ENCODE data around the gene GATAD2A. TPM values are rescaled to one million over a fixed set of nuclear protein-coding genes. Genes with fewer than 3 reads are reported as not detected.

Gene GATAD2A
- total RNA-seq, 1 experiment from 2014 or later = 96.7 TPM

DNA sequence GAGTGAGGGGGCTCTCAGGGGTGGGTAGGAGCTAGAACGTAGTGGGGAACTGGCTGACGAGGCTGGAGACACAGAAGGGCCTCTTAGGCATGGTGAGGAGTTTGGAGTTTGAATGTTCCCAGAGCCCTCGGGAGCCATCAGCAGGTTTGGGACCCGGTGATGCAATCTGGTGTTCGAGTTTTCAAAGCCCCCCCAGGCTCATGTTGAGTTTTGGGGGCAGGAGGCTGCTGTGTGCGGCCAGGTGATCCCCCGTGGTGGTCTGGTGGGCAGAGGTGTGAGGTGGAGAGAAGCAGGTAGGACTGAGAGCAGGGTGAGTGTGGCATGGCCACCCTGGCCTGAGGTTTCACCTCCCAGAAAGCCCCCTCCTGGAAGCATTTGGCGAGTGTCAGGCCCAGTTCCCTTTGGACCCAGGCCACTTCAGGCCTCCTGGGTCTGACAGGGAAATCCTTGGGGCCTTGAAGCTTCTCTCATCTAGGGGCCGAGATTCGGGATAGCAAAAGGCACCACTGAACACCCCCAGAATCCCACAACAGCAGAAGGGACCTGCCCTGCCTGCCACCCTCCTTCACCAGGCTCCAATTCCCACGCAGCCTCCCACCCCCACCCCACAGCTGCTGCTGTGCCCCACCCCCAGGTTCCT is 124.4 kb downstream of the GATAD2A start:
- no peak for DNase-seq (ENCODE audit: low spot score)

DNA sequence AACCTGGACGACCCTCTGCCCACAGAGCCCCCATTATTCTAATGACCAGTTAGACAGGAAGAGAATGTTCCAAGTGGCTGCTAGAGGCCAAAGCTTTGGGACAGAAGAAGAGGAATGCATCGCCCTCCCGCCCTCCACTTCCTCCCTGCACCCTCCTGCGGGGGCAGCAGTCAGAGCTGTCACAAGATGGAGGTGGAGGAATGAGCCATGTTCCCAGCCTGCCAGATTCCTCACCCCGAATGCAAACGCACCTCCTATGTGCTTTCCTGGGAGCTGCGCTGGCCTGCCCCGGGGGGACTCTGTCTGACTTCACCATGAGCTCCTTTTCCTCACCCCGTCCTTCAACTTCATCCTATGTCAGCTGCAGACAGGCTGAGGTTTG is 124.9 kb downstream of the GATAD2A start:
- DNase-seq (ENCODE audit: low spot score) = no peak

DNA sequence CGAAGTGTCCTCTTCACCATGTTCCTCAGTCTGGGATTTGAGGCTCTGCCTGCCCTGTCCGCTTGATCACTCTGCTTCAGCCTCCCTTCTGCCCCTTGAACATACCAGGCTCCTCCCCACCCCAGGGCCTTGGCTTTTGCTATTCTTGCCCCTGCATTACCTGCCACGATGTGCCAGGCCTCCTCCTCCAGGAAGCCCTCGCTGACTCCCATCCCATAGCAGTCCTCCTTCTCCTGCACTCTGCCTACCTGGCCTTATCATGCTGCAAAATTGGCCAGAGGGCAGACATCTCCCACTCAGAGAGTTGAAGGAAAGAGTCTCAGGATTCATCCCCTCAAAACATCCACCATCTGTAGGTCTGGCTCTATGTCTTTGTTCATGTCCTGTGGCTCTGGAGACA is 125.4 kb downstream of the GATAD2A start:
- no peak for DNase-seq (ENCODE audit: low spot score)

DNA sequence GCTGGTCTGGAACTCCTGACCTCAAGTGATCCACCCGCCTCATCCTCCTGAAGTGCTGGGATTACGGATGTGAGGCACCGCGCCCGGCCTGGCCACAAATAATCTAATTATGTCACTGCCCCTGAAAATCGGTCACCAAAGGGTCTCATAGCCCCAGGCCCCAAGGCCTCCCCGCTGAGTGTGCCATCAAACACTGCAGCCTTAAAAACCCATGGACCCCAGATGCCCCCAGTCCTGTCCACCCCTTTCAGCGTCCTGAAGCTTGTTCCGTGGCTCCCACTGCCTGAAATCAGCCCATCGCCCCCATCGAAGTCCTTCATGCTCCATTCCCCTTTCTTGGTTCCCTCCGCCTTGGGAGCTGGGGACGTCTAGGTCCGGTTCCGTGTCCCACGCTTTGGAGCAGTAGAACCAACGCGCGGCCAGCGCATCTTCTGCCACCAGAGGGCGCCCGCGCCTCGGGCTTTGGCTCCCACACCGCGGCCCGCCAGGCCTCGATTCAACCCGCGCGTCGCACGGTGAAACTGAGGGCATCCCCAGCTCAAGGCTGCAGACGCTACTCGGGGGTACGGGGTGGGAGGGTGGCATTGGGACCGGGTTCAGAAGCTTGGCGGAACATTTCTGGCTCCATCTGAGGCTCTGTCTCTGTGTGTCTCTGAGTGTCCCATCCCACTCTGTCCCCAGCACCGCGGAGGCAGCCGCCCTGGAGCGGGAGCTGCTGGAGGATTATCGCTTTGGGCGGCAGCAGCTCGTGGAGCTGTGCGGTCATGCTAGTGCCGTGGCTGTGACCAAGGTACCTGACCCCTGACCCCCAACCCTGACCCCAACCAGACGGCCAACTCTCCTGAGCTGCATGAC is 126.7 kb downstream of the GATAD2A start:
- peak; percentile 74 for DNase-seq (ENCODE audit: low spot score)

DNA sequence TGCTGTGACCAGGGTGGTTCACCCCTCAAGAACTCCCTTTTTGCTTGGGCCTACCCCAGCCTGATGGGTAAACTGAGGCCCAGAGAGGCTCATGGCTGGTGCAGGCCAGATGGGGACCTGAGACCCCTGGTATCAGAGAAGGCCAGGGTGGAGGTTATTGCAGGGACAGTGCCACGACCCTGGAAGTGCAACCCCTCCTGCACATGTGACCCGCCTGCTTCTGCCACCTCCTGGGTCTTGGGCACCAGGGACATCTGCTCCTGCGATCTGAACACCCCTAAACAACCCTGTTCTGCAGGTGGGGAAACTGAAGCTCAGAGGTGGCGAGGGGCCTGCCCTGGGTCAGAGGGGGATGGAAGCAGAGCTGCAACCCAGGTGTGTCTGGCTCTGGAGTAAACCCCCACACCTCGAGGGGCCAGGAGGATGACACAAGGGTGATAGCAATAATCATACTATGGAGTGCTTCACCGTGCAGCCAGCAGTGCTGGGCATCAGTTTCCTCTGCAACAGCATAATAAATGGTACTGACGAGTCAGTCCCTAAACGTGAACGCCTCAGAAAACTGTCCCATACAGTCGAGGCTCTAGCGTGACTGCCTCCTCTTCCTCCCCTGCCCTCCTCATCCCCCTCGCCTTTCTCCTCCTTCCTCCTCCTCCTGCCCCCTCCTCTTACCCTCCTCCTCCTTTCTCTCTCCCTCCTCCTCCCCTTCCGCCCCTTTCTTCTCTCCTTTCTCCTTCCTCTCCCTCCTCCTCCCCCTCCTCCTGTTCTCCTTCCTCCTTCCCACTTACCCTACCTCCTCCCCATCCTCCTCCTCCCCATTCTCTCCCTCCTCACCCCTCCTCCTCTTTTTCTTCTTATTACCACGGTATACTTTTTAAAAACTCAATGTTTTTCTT is 127.6 kb downstream of the GATAD2A start:
- no peak for DNase-seq (ENCODE audit: low spot score)

DNA sequence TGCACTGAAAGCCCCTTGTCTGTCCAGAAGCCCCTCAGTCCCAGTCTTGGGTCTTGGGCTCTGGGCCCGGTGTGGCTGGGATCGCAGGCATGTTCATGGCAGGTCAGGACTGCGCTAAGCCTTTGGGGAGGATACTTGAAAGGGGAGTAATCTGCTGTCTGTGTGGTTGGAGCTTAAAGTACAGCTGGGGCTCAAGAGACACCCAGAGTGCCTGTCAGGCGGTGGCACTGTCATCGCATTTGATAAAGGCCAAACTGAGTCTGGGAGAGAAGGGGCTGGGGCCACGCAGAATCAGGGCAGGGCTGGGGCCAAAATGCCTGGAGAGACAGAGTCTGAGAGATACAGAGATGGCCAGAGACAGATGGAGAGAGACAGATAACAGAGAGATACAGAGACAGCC is 128.4 kb downstream of the GATAD2A start:
- DNase-seq (ENCODE audit: low spot score) = no peak

DNA sequence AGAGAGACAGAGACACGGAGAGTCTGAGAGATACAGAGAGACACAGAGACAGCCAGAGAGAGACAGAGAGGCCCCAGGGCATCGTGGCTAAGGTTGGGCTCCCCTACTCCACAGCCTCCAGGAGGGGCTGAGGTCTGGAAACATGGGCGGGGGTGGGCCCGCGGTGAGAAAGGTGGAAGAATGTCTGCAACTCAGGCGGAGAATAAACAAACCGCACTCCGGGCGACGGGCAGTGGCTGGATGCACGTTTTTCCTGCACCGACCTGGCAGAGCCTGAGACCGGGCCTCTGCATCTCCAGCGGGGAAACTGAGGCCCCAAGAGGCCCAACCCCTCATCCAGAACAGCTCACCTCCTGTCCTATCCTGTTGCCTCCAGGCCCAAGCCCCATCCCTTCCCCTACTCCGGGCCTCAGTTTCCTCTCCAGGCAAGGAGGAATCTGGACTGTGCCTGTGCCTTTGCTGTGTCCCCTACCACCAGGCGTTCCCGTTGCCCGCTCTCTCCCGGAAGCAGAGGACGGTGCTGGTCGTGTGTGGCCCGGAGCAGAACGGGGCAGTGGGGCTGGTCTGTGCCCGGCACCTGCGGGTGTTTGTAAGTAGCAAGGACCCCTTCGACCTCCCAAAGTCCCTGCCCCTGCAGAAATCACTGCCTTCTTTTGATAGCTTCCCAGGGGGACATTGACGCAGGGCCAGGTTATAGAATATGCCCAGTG is 129.2 kb downstream of the GATAD2A start:
- DNase-seq (ENCODE audit: low spot score) = no peak

DNA sequence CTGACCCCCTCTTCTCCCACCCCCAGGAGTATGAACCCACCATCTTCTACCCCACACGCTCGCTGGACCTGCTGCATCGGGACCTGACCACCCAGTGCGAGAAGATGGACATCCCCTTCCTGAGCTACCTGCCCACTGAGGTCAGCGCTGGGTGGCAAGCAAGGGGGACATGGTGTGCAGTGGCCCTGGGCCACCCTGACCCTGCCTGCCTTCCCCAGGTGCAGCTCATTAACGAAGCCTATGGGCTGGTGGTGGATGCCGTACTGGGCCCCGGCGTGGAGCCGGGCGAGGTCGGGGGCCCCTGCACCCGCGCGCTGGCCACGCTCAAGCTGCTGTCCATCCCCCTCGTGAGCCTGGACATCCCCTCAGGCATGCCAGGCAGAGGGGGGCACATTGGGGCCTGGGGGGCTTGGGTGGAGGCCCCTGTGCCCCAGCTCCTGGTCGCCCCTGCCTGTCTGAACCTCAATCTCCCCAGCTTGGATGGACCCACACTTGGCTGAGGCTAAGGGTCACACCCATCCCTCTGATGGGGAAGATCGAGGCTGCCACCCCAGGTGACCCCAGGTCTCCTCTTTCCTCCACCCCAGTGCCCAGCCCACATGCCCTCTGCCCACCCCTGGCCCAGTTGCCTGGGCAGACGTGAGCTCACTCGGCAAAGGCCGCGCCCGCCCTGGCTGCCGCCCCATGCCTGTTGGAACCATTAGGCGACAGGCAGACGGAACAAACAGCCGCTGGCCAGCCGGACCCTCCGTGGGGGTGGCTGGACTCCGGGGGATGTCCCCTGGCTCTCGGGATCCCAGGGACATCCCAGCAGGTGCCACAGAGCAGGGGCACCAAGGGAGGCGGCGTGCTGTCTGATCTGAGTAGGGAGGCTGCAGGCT is 130.1 kb downstream of the GATAD2A start:
- no peak for DNase-seq (ENCODE audit: low spot score)

DNA sequence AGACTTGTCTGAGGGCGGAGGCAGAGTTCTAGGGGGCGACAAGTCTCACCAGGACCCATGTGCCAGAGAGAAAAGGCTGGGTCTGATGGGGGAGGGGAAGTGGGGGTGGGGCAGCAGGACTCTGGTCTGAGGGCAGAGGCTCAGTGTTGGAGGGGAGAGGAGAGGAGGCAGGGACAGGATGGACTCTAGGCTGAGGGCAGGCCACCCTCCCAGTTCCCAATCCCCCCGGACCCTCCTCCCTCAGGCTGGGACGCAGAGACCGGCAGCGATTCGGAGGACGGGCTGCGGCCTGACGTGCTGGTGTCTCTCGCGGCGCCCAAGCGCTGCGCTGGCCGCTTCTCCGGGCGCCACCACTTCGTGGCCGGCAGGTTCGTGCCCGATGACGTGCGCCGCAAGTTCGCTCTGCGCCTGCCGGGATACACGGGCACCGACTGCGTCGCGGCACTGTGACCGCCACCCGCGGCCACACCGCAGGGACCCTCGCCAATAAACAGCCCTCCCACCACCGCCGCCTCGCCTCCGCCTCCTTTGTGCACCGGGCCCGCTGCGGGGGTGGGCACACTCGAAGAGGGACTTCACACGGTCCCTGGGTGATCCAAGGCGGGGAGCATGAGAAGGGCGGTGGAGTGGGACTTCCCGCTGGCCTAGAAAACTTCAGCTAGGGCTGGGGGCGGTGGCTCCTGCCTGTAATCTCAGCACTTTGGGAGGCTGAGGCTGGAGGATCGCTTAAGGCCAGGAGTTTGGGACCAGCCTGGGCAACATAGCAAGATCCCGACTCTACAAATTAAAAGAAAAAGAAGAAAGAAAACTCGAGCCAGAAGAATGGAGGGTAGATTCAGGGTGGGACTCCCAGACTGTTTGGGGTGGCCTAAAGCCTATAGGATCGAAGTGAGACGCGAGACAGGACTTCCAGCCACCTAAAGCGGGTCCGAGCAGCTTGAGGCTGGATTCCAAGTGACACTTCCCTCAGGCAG is 131.9 kb downstream of the GATAD2A start:
- DNase-seq (ENCODE audit: low spot score) = no peak

DNA sequence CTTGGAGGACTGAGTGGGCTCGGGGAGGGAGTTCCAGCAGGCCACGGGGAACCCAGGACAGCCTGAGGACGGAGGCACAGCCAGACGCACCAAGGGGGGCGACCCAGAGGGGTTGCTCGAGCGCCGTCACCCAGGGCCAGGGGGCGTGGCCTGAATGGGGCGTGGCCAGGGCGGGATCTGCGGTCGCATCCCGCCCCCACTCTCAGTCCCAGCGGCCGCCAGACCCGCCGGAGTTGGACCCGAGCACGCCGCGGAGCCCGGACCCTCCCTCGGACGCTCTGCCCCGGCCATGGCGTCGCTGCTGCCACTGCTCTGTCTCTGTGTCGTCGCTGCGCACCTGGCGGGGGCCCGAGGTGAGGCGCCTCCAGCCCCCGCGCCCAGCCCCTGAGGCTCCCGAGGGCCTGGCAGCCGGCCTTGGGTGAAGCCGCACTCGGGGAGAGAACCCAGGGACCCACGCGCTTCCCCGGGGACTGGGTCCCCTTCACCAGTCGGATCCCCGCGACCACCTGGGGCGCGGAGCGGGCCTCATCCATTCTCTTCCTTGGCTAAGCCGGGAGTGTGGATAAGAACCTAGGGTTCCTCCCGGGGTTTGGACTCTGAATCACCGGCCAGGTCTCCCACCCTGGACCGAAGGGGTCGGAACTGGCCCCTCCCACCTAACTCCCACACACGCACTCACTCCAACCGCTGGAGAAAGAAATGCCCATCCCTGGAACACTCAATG is 132.7 kb downstream of the GATAD2A start, which contains the start of gene CILP2:
Gene CILP2 (plus strand): TSS at position 205 of the 724 bp plus-strand sequence. CDS start 85 bp downstream, at position 290.
- no peak for DNase-seq (ENCODE audit: low spot score)

DNA sequence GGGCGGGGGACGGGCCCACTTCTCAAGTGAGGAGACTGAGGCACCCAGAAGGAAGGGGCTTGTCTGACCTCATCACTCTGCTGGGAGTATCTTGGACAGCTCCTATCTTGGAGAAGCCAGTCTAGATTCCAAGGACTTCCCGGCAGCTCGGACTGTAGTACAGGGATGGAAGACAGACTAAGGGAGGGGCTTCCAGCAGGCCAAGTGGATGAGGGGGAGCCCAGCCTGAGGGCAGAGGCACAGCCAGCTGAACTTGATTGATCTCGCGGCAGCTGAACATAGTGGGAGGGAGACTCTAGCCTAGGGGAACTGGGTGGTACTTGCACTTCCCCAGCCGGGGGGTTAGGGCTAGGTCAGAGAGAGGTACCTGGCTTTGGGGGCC is 133.3 kb downstream of the GATAD2A start:
- DNase-seq (ENCODE audit: low spot score) = no peak

DNA sequence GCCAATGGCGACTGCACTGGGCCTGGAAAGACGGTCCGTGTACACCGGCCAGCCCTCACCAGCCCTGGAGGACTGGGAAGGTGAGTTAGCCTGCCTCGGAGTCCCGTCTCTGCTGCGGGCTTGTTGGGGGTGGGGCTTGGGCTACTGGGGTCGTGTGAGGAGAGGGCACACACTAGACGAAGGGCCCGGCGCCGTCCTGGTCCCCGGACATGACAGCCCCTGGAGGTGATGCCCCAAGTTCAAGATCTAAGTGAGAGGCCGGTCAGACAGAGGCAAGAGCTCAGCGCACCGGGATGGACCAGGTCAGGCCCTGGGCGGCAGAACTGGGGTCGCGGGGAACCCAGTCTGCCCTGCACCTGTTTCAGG is 134.2 kb downstream of the GATAD2A start:
- DNase-seq (ENCODE audit: low spot score) = no peak

DNA sequence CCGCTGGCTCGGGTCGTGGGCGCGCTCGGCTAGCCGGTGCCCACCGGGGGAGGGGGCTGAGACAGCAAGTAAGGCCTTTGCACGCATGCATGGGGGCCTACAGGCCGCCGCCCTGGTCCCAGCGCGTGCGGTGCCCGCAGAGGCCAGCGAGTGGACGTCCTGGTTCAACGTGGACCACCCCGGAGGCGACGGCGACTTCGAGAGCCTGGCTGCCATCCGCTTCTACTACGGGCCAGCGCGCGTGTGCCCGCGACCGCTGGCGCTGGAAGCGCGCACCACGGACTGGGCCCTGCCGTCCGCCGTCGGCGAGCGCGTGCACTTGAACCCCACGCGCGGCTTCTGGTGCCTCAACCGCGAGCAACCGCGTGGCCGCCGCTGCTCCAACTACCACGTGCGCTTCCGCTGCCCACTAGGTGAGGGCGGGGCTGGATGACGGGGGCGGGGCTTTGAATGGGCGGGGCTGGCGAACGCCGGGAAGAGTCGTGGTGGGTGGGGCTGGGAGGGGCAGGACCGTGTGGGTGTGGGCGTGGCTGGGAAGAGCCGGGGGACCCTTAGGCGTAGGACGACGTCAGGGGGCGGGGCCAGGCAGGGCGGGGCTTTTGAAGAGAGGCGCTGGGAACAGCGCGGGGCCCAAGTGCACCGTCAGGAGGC is 134.7 kb downstream of the GATAD2A start:
- DNase-seq (ENCODE audit: low spot score) = no peak

DNA sequence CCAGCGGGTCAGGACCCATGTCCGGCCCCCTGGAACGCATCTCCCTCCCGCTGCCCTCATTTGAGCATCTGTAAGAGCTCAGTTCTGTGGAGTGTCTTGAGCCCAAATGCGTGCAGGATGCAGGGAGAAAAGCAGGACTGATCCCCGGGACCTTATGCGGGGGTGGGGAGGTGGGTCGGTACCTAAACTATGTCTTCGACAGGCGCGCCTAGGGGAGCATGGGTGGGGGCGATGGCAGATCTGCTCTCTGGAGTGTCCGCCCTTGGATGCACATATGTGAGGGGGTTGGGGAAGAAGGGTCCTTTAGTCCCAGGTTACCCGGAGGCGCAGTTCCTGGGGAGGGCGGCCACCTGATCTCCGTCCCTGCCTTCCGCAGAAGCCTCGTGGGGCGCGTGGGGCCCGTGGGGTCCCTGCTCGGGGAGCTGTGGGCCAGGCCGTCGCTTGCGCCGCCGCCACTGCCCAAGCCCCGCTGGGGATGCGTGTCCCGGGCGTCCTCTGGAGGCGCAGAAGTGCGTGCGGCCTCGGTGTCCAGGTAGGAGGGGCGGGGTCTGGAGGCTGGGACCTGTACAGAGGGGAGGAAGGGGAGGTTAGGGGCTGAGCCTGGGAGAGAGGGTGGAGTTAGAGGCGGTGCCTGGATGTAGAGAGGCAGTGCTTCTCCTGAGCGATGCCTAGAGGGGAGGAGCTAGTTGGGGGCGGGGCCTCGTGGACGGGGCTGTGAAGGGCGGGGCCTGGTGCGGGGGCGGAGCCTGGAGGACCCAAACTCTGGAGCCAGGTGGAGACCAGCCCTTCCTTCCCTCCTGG is 135.4 kb downstream of the GATAD2A start:
- DNase-seq (ENCODE audit: low spot score) = no peak

DNA sequence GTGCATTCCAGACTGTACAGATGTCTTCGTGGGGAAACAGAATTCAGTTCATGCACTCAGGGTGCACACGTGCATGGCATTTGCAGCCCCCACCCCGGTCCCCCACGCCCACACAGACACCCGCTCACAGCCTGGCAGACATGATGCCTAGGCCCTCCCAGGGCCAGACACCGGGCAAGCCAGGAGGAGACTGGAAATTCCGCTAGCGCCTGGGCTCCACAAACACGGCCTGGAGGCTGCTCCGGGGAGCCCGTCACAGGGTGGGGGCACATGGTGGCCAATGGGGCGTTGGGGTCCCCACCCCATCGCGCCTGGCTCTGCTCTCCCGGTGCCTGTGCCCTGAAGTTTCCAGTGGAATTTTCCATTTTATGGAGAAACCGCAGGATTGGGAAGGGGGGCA is 136.1 kb downstream of the GATAD2A start:
- no peak for DNase-seq (ENCODE audit: low spot score)

DNA sequence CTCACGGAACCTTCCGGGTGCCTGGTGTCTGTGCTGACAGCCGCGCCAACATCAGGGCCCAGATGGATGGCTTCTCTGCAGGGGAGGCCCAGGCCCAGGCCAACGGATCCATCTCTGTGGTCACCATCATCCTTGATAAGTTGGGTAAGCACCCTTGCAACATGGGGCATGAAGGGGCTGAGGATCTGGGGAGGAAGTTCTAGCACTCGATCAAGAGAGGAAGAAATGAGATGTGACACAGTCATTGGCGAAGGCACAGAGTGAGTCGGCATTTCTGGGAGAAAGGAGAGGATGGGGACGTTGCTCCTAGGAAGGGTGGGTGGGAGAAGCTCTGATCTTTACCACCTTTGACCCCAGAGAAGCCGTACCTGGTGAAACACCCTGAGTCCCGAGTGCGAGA is 137.0 kb downstream of the GATAD2A start:
- no peak for DNase-seq (ENCODE audit: low spot score)

DNA sequence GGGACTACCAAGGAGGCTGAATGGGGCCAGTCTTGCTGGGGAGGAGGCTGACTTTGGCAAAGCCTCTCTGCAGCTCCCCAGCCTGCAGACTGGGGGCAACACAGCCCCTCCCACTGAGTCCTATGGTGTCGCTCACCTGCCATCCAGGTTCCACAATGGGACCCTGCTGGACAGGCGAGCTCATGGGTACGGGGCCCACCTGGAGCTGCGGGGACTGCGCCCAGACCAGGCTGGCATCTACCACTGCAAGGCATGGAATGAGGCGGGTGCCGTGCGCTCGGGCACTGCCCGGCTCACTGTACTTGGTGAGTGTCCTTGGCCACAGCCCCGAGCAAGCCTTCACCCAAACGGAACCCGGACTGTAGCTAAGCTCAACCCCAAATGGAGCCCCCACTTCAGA is 137.6 kb downstream of the GATAD2A start:
- no peak for DNase-seq (ENCODE audit: low spot score)

All from HT-29 (cell line).